CMK (cell line): ENCODE data around the gene MRE11.
A peak's percentile ranks its signal among the peaks of the same experiment; 100 is the strongest.

Source experiments
- DNase-seq: peaks from one replicate; pipeline ENCODE4 v3.0.0-alpha.2; 2010; ENCODE audit warnings: low read depth

MRE11 gene

GRCh38 chr11:94493281-94494125 is at the start of gene MRE11, which contains the start of gene ANKRD49:
MRE11 (minus strand) TSS chr11:94493844; CDS start chr11:94492801, 1,043 bp downstream.
ANKRD49 (plus strand) TSS chr11:94493984; CDS start chr11:94496694, 2,710 bp downstream.
- peak; percentile 98 for DNase-seq

DNA sequence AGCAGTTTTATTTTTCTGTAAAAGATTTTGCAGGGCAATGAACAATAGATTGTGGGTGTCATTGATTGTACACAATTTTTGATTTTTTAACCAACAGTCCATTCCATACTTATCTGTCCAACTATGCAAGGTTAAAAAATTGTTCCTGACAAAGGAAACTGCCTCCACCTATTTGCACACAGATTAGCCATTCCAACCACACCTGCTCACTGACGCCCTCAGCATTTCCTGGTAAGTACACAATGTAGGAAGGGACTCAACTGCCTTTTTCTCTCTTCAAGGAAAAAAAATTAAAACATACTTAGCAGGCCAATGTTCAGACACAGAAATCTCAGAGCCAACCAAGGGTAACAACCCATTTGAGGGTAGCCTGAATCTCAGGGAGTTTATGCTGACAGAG is 45.8 kb upstream of the MRE11 start:
- no peak for DNase-seq

DNA sequence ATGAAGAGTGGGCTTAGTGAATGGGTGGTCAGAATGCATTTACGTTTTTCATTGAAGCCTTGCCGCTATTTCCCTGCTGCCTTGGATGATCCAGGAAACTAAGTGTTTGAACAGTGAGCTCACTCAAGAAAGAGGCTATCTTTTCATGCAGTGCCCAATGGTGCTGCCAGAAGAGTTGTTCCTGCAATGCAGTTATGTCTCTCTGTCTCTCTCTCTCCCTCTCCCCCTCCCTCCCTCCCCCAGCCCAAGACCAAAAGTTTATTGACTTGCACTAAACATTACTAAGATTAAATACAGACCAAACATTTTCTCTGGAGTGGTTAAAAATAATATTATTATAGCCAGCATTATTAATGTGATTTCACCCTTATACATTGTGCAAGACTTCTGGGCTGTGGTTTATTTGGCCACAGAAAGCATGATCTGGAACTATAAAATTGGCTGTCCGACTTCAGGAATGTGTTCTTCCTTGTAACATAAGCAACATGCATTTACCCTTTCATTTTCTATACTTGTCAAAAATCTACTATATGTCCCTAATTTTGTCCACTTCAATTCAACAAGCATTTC is 43.5 kb upstream of the MRE11 start:
- no peak for DNase-seq

GRCh38 chr11:94536386-94536785 is 42.7 kb upstream of the MRE11 start:
- no peak for DNase-seq

- no peak for DNase-seq
Measured at GRCh38 chr11:94533696-94534630, 40.3 kb upstream of the MRE11 start.

- DNase-seq = no peak
Measured at GRCh38 chr11:94533206-94533605, 39.6 kb upstream of the MRE11 start.

- DNase-seq = no peak
Measured at GRCh38 chr11:94532211-94532610, 38.6 kb upstream of the MRE11 start.

DNA sequence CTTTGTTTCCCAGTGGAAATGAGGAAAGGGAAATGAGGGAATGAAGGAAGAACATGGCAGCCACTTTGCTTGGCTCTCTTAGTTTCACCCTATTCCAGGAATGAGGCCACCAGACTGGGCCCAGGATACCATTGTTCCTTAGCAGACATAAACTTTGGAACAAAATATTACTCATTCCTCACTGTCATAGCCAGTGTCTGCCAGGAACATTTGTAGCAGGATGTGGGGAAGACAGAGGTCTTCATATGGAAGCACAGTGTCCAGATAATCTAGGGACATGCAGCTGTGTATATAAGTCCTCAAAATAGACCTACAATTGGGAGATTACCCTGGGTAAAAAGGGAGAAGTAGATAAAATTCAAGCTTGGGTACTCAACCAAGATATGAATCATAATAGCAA is 34.9 kb upstream of the MRE11 start:
- DNase-seq = no peak

- no peak for DNase-seq
Measured at GRCh38 chr11:94526645-94527438, 33.2 kb upstream of the MRE11 start.

DNA sequence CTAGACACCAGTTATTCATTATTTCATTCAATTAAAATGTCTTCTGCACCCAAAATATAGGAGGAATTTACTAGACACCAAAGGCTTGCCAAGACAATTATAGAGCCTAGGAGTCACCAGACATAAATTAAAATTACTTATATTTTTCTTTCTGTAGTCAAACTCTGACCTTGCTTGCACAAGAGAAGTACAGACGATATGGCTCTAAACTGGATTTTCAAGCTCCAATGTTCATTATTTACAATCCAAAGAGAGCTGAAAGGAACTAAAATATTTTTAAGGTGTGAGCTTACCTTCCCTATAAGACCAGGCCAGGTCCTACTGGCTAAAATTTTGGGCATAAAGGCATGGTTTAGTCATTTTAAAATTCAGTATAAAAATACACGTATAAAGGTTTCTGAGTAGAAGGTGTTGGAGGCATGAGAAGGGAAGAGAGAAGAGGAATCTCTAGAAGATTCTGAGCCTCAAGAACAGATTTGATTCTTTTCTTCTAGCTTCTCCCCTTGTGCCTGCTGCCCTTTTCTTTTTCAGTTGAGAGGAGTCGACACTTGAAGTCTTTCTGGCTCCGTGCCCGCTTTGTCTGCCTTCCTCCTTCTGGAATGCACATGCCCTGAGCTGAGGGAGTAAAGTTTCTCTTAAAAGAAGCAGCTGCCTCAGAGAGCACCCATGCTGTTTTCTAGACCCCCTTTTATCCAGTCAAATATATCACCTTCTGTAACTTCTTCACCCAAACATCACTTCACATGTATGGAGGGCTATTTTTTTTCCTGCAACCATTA is 32.1 kb upstream of the MRE11 start:
- no peak for DNase-seq

- DNase-seq = no peak
Measured at GRCh38 chr11:94524341-94524740, 30.7 kb upstream of the MRE11 start.

DNA sequence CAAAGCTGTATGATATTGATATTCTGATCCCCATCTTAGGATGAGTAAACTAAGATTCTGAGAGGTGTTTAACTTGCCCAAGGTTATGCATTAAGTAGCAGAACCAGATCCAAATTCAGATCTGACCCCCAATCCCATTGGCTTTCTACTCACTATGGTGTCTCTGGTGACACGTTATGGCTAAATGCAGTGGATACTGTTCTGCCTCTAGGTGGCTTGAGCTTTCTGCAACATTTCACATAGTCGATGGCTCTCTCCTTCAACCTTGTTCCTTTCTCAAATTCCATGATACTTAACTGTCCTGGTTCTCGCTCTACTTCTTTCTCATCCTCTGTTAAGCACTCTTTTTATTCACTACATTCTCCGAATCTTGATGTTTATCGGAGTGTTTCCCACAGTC is 28.0 kb upstream of the MRE11 start:
- DNase-seq = no peak

DNA sequence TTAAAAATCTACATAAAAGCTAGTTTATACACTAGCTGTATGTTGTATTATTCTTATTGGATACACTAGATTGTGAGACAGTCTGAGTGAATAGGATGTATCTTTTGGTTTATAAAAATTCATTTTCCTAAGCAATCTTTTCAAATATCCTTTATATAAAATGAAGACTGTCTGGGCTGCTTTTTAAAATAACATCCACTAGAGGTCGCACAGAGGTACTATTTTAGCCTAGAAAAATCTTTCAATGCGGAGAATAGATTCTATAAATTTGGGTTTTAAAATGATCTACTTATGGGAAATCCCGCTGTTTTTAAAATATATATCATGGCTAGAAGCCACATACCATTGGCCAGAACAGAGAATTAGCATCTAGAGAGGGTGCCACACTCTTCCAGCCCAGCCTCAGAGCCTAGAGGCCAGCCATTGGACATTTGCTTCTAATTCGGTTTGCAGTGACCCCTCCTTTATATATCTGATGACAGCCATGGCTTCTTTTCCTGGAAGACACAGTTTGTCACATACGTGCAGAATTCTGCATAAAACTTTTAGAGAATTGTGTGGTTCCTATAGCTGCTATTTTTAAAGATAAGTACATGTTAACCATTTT is 25.9 kb upstream of the MRE11 start:
- no peak for DNase-seq

DNA sequence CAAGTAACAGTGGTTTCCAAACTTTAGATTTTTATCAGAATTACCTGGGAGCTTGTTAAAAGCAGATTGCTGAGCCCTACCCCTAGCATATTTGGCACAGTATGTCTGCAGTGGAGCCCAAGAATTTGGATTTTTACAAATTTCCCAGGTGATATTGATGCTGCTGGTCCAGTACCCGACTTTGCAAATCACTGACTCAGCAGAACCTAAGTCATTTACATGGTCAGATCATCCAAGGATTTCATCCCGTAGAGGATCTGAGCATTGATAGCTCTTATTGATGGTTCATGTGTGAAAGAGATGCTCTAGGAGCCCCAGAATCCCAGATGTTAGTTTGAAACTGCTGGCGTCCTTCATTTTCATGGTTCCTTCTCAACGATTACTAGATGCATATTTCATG is 24.7 kb upstream of the MRE11 start:
- no peak for DNase-seq

- DNase-seq = no peak
Measured at GRCh38 chr11:94516725-94517124, 23.1 kb upstream of the MRE11 start.

GRCh38 chr11:94515398-94515797 is 21.8 kb upstream of the MRE11 start:
- DNase-seq = no peak

DNA sequence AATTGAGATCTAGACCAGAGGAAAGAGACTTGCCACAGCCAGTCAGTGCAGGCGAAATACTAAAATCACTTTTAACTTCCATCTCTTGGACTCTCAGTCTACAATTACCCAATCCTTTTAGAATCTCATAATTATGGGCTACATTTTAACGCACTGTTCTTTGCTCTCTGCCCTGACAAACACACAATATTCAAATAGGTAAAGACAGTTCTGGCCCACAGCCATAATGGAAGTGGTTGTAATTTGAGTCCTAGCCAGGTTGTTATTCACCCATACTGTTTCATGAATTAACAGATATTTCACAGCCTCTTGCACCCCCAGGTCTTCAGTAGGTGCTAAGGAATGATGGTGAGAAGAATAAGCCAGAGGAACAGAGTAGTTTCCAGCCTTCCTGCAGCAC is 19.4 kb upstream of the MRE11 start:
- DNase-seq = no peak

DNA sequence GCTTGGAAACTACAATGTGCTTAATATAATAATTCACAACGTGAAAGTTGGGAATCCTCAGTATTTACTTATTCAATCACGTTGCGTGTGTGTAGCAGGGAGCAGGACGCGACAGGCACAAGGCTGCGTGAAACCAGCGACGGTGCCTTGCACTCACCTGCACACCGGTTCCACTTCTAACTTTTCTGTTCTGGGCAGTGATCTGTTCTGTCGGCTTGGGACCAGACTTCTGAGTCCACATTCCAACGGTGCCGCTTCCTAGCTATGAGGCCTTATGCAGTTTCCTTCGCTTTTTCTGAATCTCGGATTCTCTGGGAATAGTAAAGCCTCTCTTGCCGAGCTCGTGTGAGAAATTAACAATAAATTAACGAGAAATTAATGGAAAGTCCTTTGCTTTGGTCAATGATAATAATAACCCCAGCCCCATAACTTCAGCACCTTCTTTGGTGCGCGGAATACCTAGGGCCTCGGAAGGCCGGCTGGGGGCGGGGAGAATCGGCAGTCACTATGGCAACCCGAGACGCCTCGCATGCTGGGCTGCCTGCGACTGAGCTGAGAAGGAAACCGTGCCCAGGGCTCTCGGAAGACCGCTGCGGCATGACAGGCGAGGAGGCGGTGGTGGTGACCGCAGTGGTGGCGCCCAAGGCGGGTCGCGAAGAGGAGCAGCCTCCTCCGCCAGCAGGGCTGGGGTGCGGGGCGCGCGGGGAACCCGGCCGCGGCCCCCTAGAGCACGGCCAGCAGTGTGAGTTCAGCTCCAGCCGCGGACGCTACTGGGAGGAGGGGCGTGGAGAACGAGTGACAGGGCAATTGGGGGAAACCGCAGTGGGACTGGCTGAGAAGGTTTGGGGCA is 18.5 kb upstream of the MRE11 start, which contains the start of gene C11orf97:
Gene C11orf97 (plus strand): TSS at position 530 of the 850 bp plus-strand sequence. CDS start 68 bp downstream, at position 598.
- DNase-seq = no peak

GRCh38 chr11:94507485-94507884 is 13.8 kb upstream of the MRE11 start:
- no peak for DNase-seq
